IMR-90 (cell line): ENCODE measurements around the gene COG3. TPM values are rescaled to one million over a fixed set of nuclear protein-coding genes. Genes with fewer than 3 reads are reported as not detected.

ENCODE experiments used
- ATAC-seq: fragments of 200-7000 bp; cut with Tn5 transposase; 2 replicates; pipeline ENCODE4 v1.9.1; 2020; ENCODE audit warnings: low read depth, mild to moderate bottlenecking, moderate library complexity
- BruUV-seq: library from RNA; stranded (reverse); fragments of 400-500 nt; replicated peaks from 2 replicates; lab custom pipeline; 2021; lab: Mats Ljungman, UMichigan
- CTCF ChIA-PET: fragments of 300-600 bp; formaldehyde crosslinking; extraction: SDS; loops from one replicate; lab custom pipeline; 2021; ENCODE audit warnings: antibody characterized with exemption; lab: Yijun Ruan, JAX
- POLR2A ChIA-PET: fragments of 300-600 bp; sonication (Branson Sonifier 250); formaldehyde crosslinking; loops from one replicate; lab custom pipeline; 2022; ENCODE audit warnings: antibody characterized with exemption; ENCODE audit not compliant: unreplicated experiment; lab: Charles Lee
- DNase-seq: peaks from one replicate; pipeline ENCODE4 v3.0.0; 2013
- H2AFZ ChIP-seq: replicated peaks from 2 replicates; pipeline ENCODE3; 2013; ENCODE audit warnings: low read length, mild to moderate bottlenecking; ENCODE audit not compliant: poor library complexity
- H2AK5ac ChIP-seq: 2 replicates; pipeline ENCODE4 v1.6.1; 2013; ENCODE audit warnings: low read depth, low read length, inconsistent platforms
- H2AK9ac ChIP-seq: replicated peaks from 2 replicates; pipeline ENCODE3; 2013; ENCODE audit warnings: mild to moderate bottlenecking, low read depth, low read length, moderate library complexity; ENCODE audit not compliant: poor library complexity
- H2BK120ac ChIP-seq: 2 replicates; pipeline ENCODE4 v1.6.1; 2013; ENCODE audit warnings: low read depth, low read length, inconsistent platforms
- H2BK15ac ChIP-seq: 3 replicates; pipeline ENCODE4 v1.6.1; 2013; ENCODE audit warnings: low read depth, low read length, inconsistent platforms
- H2BK20ac ChIP-seq: 2 replicates; pipeline ENCODE4 v1.6.1; 2013; ENCODE audit warnings: low read depth, mild to moderate bottlenecking, inconsistent platforms, low read length, moderate library complexity
- H2BK5ac ChIP-seq: 2 replicates; pipeline ENCODE4 v1.6.1; 2013; ENCODE audit warnings: mild to moderate bottlenecking, low read depth, low read length, inconsistent platforms; ENCODE audit not compliant: poor library complexity, severe bottlenecking
- H3K14ac ChIP-seq: replicated peaks from 2 replicates; pipeline ENCODE4 v1.6.1; 2013; ENCODE audit warnings: low read depth, low read length, inconsistent platforms
- H3K18ac ChIP-seq: 2 replicates; pipeline ENCODE4 v1.6.1; 2013; ENCODE audit warnings: low read depth, low read length, control low read depth
- H3K23ac ChIP-seq: 2 replicates; pipeline ENCODE4 v1.6.1; 2013; ENCODE audit warnings: low read depth, low read length, inconsistent platforms
- H3K27ac ChIP-seq: 2 replicates; pipeline ENCODE4 v1.5.1; 2013; ENCODE audit warnings: mild to moderate bottlenecking, control low read depth, low read length; ENCODE audit not compliant: insufficient read depth
- H3K27me3 ChIP-seq: 2 replicates; pipeline ENCODE4 v1.6.1; 2013; ENCODE audit warnings: low read length; ENCODE audit not compliant: control insufficient read depth, insufficient read depth
- H3K36me3 ChIP-seq: 2 replicates; pipeline ENCODE4 v1.6.1; 2013; ENCODE audit warnings: low read length, mixed read lengths; ENCODE audit not compliant: control insufficient read depth, insufficient read depth
- H3K4ac ChIP-seq: 2 replicates; pipeline ENCODE4 v1.6.1; 2013; ENCODE audit warnings: low read depth, low read length, inconsistent platforms
- H3K4me1 ChIP-seq: 2 replicates; pipeline ENCODE4 v1.6.1; 2013; ENCODE audit warnings: low read length, mixed read lengths; ENCODE audit not compliant: control insufficient read depth, insufficient read depth
- H3K4me2 ChIP-seq: 2 replicates; pipeline ENCODE4 v1.6.1; 2013; ENCODE audit warnings: low read depth, mild to moderate bottlenecking, control low read depth, low read length, moderate library complexity
- H3K4me3 ChIP-seq: 2 replicates; pipeline ENCODE4 v1.5.1; 2013; ENCODE audit warnings: low read depth, mild to moderate bottlenecking, control low read depth, low read length, moderate library complexity; ENCODE audit not compliant: insufficient read depth
- H3K56ac ChIP-seq: 2 replicates; pipeline ENCODE4 v1.6.1; 2013; ENCODE audit warnings: low read length, inconsistent platforms; ENCODE audit not compliant: insufficient read depth; ENCODE audit errors: extremely low read depth
- H3K79me1 ChIP-seq, 2 experiments: 2 replicates each; pipeline ENCODE4 v1.6.1; 2013; ENCODE audit warnings: low read length in 2 of 2, inconsistent platforms in 1 of 2, low read depth in 1 of 2
- H3K9ac ChIP-seq: 2 replicates; pipeline ENCODE4 v1.6.1; 2013; ENCODE audit warnings: low read depth, low read length, control low read depth
- H3K9me1 ChIP-seq: 2 replicates; pipeline ENCODE4 v1.6.1; 2013; ENCODE audit warnings: low read length, inconsistent platforms; ENCODE audit not compliant: insufficient read depth
- H3K9me3 ChIP-seq: 2 replicates; pipeline ENCODE4 v1.6.1; 2013; ENCODE audit warnings: low read length; ENCODE audit not compliant: control insufficient read depth, insufficient read depth
- H4K20me1 ChIP-seq: 2 replicates; pipeline ENCODE4 v1.6.1; 2013; ENCODE audit warnings: low read length, inconsistent platforms; ENCODE audit not compliant: insufficient read depth
- H4K5ac ChIP-seq: 2 replicates; pipeline ENCODE4 v1.6.1; 2013; ENCODE audit warnings: mild to moderate bottlenecking, low read depth, low read length, control low read depth
- H4K8ac ChIP-seq, 2 experiments: 2 replicates each; pipeline ENCODE4 v1.6.1; 2013; ENCODE audit warnings: low read depth in 2 of 2, low read length in 2 of 2, control low read depth in 1 of 2, inconsistent platforms in 1 of 2
- H4K91ac ChIP-seq: 2 replicates; pipeline ENCODE4 v1.6.1; 2013; ENCODE audit warnings: low read depth, low read length, inconsistent platforms; ENCODE audit not compliant: insufficient read depth
- BHLHE40 ChIP-seq: fragments of 150-350 bp; IDR thresholded peaks from 2 replicates; pipeline ENCODE4 v1.6.1; 2016; ENCODE audit warnings: mild to moderate bottlenecking, low read depth, low read length
- CEBPB ChIP-seq: IDR thresholded peaks from 2 replicates; pipeline ENCODE4 v1.6.1; 2012; ENCODE audit warnings: low read depth, low read length, improper control_type of control experiment
- CHD1 ChIP-seq: IDR thresholded peaks from 2 replicates; pipeline ENCODE4 v1.6.1; 2012; ENCODE audit warnings: low read depth, low read length, improper control_type of control experiment
- CTCF ChIP-seq: conservative IDR thresholded peaks from 2 replicates; pipeline ENCODE4 v1.5.1; 2012; ENCODE audit warnings: mild to moderate bottlenecking, low read depth, low read length, improper control_type of control experiment
- ELK1 ChIP-seq: fragments of 150-350 bp; IDR thresholded peaks from 2 replicates; pipeline ENCODE4 v1.6.1; 2016; ENCODE audit warnings: low read depth, mild to moderate bottlenecking, low read length, moderate library complexity, borderline replicate concordance
- FOS ChIP-seq: fragments of 150-350 bp; IDR thresholded peaks from 2 replicates; pipeline ENCODE4 v1.6.1; 2016; ENCODE audit warnings: low read depth, low read length
- RAD21 ChIP-seq: IDR thresholded peaks from 2 replicates; pipeline ENCODE4 v1.6.1; 2012; ENCODE audit warnings: low read length, improper control_type of control experiment
- RCOR1 ChIP-seq: IDR thresholded peaks from 2 replicates; pipeline ENCODE4 v1.6.1; 2012; ENCODE audit warnings: mild to moderate bottlenecking, low read length, improper control_type of control experiment; ENCODE audit not compliant: insufficient replicate concordance
- RFX5 ChIP-seq: IDR thresholded peaks from 2 replicates; pipeline ENCODE4 v1.8.0; 2012; ENCODE audit warnings: low read depth, mild to moderate bottlenecking, low read length, moderate library complexity
- WGBS, 2 experiments: methylation state at CpG; one replicate each; pipeline versions ENCODE4 v1.1.5 to v1.1.7; 2013; ENCODE audit warnings: missing lambda C conversion rate in 2 of 2; ENCODE audit not compliant: insufficient read length in 1 of 2; ENCODE audit errors: extremely low coverage in 2 of 2; 5-methylcytosine and 5-hydroxymethylcytosine counted together
- dilution Hi-C: fragments of 300-500 bp; cut with HindIII; formaldehyde crosslinking; loops from one replicate; pipeline ENCODE4 v1.14.3; 2018; ENCODE audit warnings: low sequenced_read_pairs; ENCODE audit not compliant: unreplicated experiment
- in situ Hi-C: fragments of 300-500 bp; cut with MboI; formaldehyde crosslinking; loops from 3 replicates; pipeline ENCODE4 v1.14.3; 2019; ENCODE audit warnings: low sequenced_read_pairs, inconsistent platforms, mixed read lengths
- intact Hi-C: fragments of 100-400 bp; cut with micrococcal nuclease; formaldehyde crosslinking; loops from 2 replicates; pipeline ENCODE4 v1.10.0; 2022
- polyA plus RNA-seq, 3 experiments: library from polyadenylated mRNA; depleted of rRNA; stranded (reverse); fragments of >200 nt; gene quantifications; 2 replicates each; pipeline ENCODE4 v1.2.3, GENCODE V29; 2012; ENCODE audit warnings: low replicate concordance in 1 of 3
- total RNA-seq: library from RNA; depleted of rRNA; stranded (reverse); fragments of >200 nt; gene quantifications from 2 replicates; pipeline ENCODE4 v1.2.3, GENCODE V29; 2012

COG3 gene
- total and polyA plus RNA-seq, 2 of the 4 experiments (the other 2 are of a cell fraction), result 21.7 to 31.9 TPM

GRCh38 chr13:45584816-45585215 lies 120.1 kb downstream of the COG3 start:
- Histone ChIP-seq H3K23ac (no peak overlapping the region), H3K56ac (no peak overlapping the region), H3K4me2 (no peak overlapping the region), H3K4me1 (no peaks in the 10 kb centered on the region), H3K9ac (no peak overlapping the region), H4K8ac (no peak overlapping the region), H3K9me1 (no peaks in the 10 kb centered on the region), H3K27me3 (peaks cover 19% of the 10 kb centered on the region), H2BK20ac (no peak overlapping the region), H3K79me1 (no peaks in the 10 kb centered on the region), H2BK5ac (no peak overlapping the region), H3K4me3 (no peak overlapping the region), H2AK9ac (no peak overlapping the region), H3K27ac (no peak overlapping the region), H2BK120ac (no peak overlapping the region), H4K91ac (no peak overlapping the region), H3K4ac (no peak overlapping the region), H4K5ac (no peak overlapping the region), H2AFZ (no peak overlapping the region), H3K14ac (no peak overlapping the region), H3K36me3 (no peaks in the 10 kb centered on the region), H2BK15ac (no peak overlapping the region), H2AK5ac (no peak overlapping the region), H3K9me3 (no peaks in the 10 kb centered on the region), H4K20me1 (no peaks in the 10 kb centered on the region), H3K18ac (no peak overlapping the region)
- ATAC-seq (no peak), DNase-seq (no peak)
- dilution Hi-C loops (no loop called here), in situ Hi-C loops (no loop called here), intact Hi-C loops (no loop called here)
- peak; percentile 18; the same call in 1 of the 2 replicates for TF ChIP-seq CTCF
- TF ChIP-seq RFX5, result no peak
- no peak for TF ChIP-seq RCOR1
- TF ChIP-seq ELK1, result no peak
- peak; percentile 20; the same call in 1 of the 2 replicates for TF ChIP-seq RAD21
- TF ChIP-seq FOS, result no peak
- no peak for TF ChIP-seq CHD1
- no peak for TF ChIP-seq BHLHE40
- no peak for TF ChIP-seq CEBPB
- WGBS, 2 experiments, result 100% methylated on average over 2 of the region's 6 CpGs; no CpG with 5 or more reads in 1 of the 2 experiments
- BruUV-seq, result no TSS peak
- ChIA-PET CTCF (interaction anchor here (0.6 kb wide), 1 partner anchor 73 kb away, joined by 3 read pairs; no protein-coding TSS in a partner anchor), POLR2A (no interaction called here)
